NCI-H2107 (cell line): ENCODE measurements around the gene OTUD6A.
"Not testable (repeated sequence)": the region's sequence is repeated elsewhere in the genome, so short reads cannot be mapped to it uniquely, and the experiment has no call there.

Source experiments
- DNase-seq: peaks from one replicate; lab custom pipeline; 2025; lab: John Stamatoyannopoulos, UW

The OTUD6A gene

DNA sequence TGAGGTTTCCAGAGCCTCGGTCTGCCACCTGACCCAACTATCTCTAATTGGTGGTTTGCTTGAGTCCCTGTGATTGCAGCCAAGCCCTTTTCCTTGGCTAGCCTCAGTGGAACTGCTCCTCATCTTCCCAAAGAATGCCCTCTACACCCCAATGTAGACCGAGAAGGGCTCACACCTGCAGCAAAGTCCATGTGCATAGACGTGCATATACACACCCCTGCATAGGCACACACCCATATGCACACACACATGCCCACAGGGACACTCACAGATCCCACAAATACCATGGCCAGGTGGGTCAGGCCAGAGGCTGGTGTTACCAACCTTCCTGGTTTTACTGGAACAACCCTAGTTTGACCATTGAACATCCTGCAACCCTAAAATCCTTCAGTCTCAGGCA is 12.9 kb upstream of the OTUD6A start:
- DNase-seq, result no peak

- no peak for DNase-seq
These were observed 12.3 kb upstream of the OTUD6A start, which contains the start of gene AWAT2 for GRCh38 chrX:70049925-70050324. TSS of gene AWAT2 (minus strand) at chrX:70049938. CDS start at chrX:70049932, 6 bp downstream.

- DNase-seq, result no peak
These were observed 9.2 kb upstream of the OTUD6A start for GRCh38 chrX:70052895-70053615.

DNA sequence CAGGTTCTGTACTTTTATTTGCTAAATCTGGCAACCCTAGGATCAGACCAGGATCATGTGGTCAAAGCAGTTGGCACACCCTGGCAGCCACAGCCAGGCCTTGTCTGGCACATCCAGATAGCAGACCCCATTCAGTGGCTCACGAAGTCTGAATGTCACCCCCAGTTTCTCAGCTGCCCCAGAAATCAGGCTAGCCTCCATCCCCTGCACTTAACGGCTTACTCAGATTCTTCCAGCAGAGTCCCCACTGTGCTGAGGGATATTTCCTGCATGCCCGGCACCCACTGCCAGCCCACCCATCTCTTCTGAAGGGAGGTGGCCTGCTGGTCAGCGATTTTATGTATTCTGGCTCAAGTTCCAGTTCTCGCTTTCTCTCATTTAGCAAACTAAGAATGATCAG is 7.9 kb upstream of the OTUD6A start:
- DNase-seq, result no peak

GRCh38 chrX:70062961-70063550 is 799 bp downstream of the OTUD6A start:
- no peak for DNase-seq

DNA sequence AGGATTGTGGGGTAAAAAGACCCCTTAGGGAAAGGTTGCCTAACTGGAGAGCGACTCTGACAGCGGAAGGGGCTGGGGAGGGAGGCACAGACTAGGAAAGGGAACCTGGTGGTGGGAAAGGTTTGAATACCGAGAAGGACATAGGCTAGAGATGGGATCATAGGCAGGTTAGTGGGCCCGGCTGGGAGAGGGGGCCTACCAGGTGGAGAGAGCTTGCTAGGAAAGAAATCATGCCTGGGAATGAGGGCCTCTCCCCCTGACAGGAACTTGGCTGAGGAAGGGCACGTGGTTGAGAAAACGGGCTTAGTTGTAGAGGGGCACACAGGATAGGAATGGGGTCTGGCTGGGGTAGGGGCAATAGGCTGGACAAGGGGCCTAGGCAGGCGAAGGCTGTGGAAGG is 4.4 kb downstream of the OTUD6A start:
- DNase-seq, result no peak

DNA sequence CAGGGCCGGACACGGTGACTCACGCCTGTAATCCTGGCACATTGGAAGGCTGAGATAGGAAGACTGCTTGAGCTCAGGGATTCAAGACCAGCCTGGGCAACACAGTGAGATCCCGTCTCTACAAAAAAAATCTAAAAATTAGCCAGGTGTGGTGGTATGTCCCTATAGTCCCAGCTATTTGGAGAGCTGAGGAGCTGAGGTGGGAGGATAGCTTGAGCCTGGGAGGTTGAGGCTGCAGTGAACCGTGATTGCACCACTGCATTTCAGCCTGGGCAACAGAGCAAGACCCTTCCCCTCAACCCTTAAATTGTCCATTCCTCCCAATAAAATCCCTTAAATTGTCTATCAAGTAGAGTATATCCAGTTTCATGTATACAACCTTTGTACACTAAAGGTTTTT is 17.0 kb downstream of the OTUD6A start:
- DNase-seq, result no peak

DNA sequence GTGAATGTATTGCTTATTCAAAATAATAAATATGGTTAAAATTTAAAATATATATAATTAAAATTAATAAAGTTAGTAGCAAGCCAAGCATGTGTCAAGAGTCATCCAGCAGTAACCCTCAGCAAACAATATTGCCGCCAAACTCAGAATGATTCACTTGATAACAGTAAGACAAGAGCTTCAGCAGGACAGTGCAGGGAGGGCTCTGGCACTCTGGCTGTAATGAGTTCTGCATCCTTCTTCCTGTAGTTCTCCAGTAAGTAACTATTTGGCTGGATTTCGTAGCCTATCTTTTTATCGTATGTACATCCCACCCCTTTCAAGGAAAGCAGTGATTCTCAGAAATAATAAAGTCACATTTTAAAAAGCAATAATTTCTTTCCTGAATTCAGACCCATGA is 17.6 kb downstream of the OTUD6A start:
- DNase-seq, result no peak

GRCh38 chrX:70082723-70083122 is 20.5 kb downstream of the OTUD6A start:
- no peak for DNase-seq

GRCh38 chrX:70084592-70085240 is 22.5 kb downstream of the OTUD6A start:
- no peak for DNase-seq

GRCh38 chrX:70087857-70088630 is 25.8 kb downstream of the OTUD6A start:
- no peak for DNase-seq

- DNase-seq, result no peak
These were observed 26.5 kb downstream of the OTUD6A start for GRCh38 chrX:70088751-70089150.

DNA sequence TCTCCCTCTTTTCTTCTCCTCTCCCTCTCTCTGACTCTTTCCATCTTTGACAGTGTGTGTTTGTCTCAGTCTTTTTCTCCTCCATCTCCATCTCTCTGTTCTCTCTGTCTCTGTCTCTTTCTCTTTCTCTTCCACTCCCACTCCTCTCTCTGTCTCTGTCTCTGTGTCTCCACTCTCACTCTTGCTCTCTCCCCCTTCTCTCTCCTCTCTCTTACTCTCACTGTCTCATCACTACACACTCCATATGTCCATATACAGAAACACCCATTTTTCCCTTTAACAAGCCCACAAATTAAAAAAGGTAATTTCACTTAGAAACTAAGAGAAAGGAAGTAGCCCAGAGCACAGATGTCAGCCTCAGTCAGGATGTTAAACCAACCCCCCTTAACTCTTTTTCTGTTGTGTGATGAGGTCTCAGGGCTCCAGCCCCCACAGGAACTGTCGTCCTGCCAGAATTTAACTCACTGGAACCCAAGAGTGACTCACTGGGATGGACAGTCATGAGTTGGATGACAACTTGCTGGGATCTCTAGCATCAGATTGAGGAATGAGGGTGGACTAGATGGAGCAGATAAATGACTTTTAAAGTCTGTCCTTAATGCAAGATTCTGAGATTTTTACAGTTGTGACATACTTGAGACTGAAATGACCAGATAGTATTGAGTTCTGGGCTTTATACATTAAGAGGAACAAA is 27.5 kb downstream of the OTUD6A start:
- DNase-seq, result no peak

- DNase-seq, result no peak
These were observed 30.0 kb downstream of the OTUD6A start for GRCh38 chrX:70092247-70092646.

- DNase-seq, result no peak
These were observed 33.8 kb downstream of the OTUD6A start for GRCh38 chrX:70096052-70096451.

- no peak for DNase-seq
These were observed 43.0 kb downstream of the OTUD6A start for GRCh38 chrX:70105229-70105628.

GRCh38 chrX:70111436-70112026 is 49.3 kb downstream of the OTUD6A start:
- not testable (repeated sequence) for DNase-seq
